ENCODE measurements around the gene STIP1. TPM values are rescaled to one million over a fixed set of nuclear protein-coding genes. Genes with fewer than 3 reads are reported as not detected.

STIP1 gene
- total and polyA plus RNA-seq, 2 of the 8 experiments (the other 6 are each of a cell fraction or from before 2014, with no cell fraction given): 140 to 329 TPM

DNA sequence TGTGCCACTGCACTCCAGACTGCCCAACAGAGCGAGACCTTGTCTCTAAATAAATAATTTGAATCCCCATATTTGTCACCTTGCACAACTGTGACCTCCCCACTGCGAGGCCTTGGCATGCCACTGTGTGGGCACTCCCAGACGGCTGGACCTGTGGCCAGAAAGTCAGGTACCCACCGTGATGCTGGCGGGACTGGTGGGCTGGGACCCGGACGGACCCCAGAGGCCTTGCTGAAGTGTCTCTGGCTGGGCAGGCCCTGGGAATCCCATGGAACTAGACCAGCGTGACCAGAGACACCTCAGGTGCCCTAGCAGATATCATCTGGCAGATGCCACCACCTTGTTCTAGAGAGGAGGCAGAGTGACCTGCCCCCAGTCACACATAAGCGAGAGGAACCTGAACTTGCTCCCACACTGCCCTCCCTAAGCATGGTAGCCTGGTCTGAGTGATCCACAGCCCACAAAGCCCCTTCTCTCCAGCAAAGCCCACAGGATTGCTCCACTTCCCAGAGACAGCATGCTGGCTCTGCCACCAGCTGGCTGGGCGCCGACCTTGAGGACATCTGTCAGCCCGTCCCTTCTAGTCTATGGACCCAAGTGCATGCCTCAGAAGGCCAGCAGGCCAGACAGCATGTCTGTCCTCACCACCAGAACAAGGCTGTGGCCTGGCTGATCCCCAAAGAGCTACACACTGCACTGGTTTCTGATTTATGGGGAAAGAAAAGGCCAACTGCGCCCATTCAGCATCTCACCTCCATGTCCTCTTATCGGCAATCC, 29.5 kb upstream of the STIP1 start (continued):
- TF ChIP-seq EP300 (IDR thresholded peaks at IDR 0.05; ENCODE audit: borderline replicate concordance in 1 of 2, low read depth in 2 of 2, low read length in 2 of 2) (no peak), YY1 (IDR thresholded peaks at IDR 0.05; ENCODE audit: low read depth, low read length) (no peak), RFX5 (IDR thresholded peaks at IDR 0.05; ENCODE audit: borderline replicate concordance, low read depth, low read length) (no peak), RXRA (IDR thresholded peaks at IDR 0.05; ENCODE audit: insufficient read depth, low read depth, low read length) (no peak), TCF12 (IDR thresholded peaks at IDR 0.05; ENCODE audit: low read depth, low read length) (no peak)
- TF ChIP-seq, protein P1, sequence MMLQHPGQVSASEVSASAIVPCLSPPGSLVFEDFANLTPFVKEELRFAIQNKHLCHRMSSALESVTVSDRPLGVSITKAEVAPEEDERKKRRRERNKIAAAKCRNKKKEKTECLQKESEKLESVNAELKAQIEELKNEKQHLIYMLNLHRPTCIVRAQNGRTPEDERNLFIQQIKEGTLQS (IDR thresholded peaks at IDR 0.05; ENCODE audit: insufficient read depth, low read depth, low read length): no peak

Data from H1 (cell line).